GM19324 (cell line): ENCODE results near the gene CALML3.
"Not testable (repeated sequence)": the region's sequence is repeated elsewhere in the genome, so short reads cannot be mapped to it uniquely, and the experiment has no call there.

ENCODE experiments used
- ATAC-seq: cut with Tn5 transposase; IDR thresholded peaks from one replicate; pipeline ENCODE4 v1.9.1; 2021; ENCODE audit warnings: mild to moderate bottlenecking, moderate library complexity; ENCODE audit not compliant: unreplicated experiment, low FRiP score

CALML3 gene

DNA sequence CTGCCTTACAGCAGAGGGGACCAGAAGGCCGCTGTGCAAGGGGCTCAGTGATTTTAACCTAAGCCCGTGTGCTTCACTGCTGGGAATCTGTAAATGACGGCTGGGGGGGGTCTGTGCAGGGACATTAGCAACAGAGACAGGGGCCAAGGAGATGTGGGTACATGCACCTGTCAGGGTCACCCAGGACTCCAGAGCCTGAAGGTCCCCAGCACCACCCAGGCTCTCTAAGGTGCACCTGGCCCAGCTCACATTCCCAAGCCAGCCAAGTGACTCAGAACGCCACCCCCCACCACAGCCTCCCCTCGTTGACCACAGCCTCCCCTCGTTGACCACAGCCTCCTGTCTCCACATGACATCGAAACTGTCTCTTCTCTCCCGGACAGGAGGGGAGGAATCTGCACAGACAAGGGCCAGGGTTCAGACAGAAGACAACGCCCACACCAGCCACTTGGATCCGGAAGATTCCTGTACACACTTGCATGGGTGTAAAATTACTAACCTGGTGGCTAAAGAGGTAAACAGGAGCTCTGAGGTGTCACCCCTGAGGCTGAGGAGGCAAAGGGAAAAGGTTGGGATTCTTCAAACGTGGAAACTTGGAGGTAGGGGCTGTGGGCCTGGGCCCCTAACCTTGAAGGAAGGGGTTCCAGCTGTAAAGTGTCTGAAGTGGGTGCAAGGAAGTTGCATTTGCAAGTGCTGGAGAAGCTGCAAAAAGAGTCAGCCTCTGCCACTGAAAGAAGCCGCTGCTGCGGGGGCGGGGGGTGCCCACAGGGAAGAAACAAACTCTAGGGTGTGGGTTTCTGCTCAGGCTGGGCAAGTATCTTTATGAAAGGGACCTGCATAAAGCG, 27.0 kb downstream of the CALML3 start:
- ATAC-seq: no peak

DNA sequence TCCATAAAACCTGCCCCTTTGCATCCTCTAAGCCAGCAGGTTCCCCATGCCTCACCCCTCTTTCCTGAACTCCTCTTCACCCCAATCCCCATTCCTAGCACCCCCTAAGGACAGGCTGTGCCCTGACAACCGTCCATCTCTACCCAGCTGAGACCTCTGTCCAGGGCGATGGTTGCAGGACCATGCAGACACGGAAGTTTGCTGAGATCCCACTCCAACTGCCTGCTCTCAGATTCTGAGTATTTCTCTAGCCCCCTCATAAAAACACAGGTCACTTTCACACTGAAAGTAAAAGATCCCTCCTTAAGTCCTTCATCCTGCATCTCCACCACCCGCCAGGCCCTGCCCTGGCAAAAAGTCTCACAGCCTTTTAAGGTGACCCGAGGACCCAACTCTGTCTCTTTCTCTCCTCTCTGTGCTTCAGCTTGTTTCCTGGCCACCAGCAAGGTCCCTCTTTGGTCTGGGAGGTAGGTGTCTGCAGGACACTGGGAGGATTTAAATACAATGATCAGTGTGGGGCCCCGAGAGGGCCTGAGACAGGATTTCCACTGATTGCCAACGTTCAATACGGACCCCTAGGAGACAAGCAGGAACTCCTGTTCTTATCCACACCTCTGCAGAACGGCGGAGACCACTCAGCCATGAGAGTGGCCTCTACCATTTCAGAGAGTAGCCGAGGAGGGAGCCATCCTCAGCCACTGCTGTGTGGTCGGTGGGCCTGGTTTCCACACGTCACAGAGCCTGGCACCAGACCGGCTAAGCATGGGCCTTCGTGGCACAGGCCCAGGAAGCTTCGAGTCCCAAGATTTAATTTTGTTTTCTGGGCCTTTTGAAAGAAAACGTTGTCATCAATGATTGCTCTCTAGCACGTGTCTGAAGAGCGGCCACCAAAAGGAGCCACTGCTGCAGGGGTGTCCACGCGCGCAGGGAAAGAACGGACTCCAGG, 27.9 kb downstream of the CALML3 start:
- ATAC-seq: no peak

DNA sequence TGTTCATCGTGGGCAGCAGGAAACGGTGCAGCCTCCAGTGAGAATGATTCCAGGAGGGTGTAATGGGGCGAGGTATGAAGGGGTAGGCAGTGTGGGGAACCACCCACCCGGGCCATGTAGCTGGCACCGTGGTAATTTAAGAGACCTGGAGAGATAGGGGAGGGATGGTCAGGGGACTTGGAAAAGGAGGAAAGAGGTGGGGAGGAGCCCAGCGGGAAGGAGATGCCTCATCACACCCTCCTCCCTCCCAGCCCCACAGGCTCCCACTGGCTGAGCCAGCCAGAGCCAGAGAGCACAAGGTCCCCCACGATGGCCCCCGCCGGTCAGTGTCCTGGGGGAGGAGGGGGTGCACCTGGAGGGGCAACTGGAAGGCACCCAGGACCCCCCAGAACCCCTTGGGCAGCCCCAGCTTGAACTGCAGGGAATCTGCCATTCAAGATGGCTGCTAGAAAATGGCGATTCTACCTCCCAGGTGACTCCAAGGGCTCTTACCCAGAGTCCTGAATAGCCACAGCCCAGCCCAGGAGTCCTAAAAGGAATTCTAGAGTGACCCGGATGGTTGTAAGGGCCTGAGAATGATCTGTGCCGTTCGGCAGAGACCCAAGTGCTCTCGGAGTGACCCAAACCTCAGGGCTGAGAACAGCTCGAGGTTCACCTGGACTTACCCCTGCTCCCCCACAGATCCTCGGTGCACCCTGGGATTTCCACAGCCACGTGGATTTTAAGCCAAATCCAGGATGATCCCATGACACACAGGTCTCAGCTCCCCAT, 28.8 kb downstream of the CALML3 start:
- no peak for ATAC-seq

DNA sequence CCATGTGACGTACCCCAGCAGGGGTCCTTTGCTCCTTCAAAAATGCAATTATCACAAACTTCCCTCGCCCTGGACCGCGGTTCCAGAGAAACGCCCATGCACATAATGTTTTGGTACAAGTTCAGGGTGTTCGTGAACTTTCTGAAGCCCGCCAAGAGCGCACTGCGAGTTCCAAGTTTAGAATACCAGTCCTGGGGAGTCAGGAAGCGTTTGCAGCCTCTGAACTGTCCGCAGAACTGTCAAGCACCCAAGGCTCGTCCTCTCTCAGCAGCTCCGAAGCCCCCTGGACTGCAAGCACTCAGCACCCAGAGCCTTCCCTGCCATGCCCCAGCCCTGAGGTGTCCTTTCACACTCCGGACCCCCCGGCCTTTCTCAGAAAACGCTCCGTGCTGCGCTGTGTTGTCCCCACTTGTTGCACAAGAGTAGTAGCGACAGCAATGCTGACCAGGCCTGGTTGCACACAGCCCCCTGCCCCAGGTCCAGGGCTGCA, 30.3 kb downstream of the CALML3 start:
- ATAC-seq: no peak

DNA sequence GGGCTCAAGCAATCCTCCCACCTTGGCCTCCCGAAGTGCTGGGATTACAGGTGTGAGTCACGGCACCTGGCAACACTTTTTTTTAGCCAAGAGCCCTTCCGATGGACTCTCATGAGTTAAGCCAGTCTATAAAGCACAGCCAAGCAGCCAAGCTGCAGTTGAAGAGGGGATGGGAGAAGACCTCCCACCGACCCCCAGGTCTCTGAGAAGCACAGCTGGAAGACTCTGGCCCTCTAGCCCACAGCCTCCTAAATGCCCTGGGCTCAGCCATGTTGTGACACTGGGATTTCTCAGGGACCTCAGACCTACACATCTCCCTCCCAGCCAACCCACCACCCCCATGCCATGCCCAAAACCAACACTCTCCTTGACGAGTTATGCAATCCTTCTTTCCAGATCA, 31.1 kb downstream of the CALML3 start:
- ATAC-seq: no peak

DNA sequence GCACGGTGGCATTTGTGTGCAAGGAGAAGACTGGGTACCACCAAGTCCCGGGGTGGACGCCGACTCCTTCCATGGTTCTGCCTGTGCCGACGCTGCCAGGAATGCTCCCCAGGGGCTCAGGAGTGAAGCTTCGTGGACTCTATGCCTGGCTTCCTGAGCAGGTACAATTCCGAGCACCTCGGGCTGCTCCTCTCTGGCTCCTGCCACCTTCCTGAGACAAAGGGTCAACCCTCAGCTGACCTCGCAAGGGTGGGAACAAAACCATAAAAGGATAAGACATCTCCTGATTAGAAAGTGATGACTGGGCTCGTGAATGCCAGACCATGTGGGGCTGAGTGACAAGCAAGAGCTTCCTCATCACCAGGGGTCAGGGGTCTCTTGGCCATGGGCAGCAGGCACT, 31.8 kb downstream of the CALML3 start:
- ATAC-seq: no peak

DNA sequence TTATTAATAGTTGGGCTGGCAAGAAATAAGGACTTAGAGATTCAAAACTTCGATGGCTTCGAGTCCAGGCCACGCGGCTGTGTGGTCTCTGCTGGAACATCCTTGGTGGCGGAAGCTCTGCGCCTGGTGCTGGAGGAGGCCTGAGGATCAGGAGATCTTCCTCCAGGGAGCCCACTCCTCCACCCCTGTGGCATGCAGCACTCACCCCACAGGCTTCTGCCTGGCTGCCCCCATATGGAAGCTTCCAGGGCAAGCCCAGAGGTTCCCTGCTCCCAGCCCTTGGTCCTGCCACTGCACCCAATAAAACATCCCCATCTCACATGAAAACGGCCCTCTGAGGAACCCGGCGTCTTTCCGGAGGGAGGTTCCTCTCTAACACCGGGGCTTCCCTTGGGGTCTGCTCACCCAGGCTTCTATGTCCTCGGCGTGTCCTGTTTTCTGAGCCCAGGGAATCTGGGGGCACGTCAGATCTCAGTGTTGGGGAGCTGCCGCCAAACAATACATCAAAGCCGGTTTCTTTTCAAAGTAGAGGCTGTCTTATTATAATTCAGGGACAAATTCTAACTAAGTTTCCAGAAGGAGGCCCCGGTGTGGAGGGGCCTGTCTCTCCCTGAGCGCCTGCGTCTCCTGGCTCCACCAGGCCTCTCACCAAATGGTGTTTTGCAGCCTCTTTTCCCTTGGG, 32.4 kb downstream of the CALML3 start:
- no peak for ATAC-seq

DNA sequence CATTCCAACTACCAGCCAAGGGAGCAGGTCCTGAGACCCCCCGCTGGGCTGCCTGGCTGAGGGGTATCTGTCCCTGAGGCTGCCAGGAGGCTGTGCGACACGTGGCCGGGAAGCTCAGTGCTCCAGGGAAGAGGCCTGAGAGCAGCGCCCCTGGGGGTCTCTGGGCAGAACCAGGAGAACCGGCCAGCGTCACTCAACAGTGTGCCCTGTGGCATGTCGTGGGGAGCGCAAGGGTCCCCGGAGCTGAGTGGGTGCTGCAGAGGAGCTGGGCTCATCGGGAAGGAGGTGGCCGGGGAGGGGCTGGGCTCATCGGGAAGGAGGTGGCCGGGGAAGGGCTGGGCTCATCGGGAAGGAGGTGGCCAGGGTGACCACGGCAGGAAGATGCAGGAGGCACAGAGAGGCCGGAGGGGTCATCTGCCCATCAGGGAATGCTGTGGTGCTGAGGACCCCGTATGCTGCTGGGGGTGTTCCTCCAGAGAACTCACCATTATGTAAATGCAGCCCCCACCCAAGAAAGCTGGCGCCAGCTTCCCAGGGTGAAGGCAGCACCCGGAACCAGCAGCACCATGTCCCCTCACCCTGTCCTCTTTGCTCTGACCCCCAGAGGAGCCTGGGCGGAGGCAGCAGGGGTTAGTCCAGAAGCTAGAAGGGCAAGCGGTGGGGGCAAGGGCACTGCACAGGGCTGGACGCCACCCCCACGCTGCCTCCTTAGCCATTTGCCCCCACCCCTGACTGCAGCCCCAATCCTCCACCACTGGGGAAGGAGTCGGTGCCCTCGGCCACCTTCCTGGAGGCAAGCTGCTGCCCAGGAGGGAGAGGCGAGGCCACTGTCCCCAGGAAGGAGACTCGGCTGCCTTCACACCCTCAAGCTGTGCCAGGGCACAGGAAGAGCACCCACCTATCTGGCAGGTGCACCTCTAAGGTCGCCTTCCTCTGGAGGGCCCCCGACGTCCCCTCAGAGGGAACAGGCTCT, 33.3 kb downstream of the CALML3 start:
- ATAC-seq: no peak

DNA sequence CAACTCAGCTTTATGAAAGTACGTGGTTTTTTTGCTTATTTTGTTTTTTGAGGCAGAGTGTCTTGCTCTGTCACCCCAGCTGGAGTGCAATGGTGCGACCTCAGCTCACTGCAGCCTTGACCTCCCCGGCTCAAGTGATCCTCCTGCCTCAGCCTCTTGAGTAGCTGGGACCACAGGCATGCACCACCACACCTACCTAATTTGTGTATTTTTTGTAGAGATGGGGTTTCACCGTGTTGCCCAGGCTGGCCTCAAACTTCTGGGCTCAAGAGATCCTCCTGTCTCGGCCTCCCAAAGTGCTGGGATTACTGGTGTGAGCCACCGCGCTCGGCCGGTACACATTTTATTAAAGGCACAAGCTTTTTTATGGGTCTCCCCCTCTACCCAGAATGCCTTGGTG, 34.3 kb downstream of the CALML3 start:
- ATAC-seq: not testable (repeated sequence)

DNA sequence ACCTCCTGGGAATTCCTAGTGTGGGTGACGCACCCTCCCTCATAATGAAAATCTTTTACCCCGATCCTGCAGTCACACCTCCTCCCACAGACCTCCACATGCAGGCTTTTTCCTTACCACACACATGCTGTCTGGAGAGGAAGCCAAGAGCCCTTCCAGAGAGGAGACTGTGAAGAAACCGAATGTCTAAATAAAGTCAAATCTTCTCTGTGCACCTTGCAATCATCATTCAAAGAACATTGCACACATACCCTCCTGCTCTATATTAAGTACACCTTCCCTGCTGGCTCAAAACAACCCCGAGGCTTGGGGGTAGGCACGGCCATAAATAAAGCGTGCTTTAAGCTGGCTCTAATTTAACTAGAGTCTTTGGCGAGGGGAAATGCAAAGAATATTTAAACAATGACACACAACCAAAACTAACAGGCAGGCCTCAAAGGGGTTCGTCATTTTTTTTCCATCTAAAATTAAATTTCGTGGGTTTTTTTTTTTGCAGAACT, 34.9 kb downstream of the CALML3 start:
- no peak for ATAC-seq

DNA sequence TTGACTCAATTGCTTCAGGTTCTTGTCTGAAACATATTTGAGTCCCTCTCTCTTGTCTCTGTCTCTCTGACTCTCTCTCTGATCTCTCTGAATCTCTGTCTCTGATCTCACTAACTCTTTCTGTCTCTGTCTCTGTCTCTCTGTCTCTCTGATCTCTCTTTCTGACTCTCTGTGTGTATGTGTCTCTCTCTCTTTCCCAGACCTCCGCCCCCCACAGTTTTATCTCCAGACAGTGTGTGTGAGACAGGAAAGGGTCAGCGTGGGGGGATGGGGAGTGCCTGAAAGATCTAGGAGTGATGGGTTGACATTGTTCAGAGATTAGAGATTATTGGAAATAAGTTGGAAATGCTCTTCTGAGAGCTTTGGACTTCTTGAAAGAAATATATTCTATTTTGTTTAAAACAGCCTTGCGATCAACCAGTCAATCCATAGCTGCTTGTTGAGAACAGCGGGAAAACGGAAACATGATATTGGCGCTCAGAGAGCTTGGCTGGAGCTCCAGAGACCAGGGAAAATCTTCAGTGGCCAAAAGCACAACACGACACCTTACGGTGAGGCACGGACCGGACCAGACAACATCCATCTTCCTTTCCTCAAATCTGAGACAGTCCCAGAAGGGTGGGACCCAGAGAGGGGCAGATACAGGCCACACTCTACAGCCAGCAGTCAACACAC, 35.5 kb downstream of the CALML3 start:
- no peak for ATAC-seq

DNA sequence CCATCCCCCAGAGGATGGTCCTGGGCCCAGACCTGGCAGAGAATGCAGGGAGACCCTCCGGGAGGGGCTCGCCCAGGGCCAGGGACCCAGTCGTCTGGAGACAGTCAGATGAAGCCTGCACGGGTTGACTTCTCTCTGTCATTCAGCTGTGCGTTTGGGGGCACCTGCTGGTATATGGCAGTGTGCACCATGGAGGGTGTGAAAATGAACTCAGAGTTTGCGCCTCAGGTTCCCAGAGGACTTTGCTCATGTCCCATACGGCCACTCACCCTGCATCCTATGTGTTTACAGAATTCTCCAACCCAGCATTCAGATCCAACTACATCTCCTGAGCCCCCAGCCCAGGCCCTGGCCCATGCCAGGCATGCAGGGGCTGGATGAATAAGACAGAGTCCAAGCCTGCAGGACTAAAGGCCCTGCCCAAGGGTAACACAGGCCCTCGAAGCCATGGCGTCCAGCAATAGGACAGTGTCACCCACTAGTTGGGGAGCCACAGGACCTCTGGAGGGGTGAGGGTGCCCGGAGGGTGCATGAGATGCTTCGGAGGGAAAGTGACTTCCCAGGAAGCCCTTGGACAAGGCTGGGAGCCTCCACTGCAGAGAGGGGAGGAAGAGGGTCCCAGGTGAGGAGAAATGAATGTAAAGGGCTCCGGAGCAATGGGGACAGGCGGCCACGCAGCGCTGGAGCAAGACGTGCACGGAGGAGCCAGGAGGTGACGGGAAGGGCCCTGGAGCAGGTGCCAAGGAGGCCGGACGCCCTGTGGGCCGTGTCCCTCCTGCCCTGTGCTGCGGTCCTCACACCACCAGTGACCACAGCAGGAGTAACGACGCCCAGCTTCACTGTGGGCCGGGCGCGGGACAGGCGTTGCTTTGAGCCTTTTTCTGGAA, 36.3 kb downstream of the CALML3 start:
- no peak for ATAC-seq

DNA sequence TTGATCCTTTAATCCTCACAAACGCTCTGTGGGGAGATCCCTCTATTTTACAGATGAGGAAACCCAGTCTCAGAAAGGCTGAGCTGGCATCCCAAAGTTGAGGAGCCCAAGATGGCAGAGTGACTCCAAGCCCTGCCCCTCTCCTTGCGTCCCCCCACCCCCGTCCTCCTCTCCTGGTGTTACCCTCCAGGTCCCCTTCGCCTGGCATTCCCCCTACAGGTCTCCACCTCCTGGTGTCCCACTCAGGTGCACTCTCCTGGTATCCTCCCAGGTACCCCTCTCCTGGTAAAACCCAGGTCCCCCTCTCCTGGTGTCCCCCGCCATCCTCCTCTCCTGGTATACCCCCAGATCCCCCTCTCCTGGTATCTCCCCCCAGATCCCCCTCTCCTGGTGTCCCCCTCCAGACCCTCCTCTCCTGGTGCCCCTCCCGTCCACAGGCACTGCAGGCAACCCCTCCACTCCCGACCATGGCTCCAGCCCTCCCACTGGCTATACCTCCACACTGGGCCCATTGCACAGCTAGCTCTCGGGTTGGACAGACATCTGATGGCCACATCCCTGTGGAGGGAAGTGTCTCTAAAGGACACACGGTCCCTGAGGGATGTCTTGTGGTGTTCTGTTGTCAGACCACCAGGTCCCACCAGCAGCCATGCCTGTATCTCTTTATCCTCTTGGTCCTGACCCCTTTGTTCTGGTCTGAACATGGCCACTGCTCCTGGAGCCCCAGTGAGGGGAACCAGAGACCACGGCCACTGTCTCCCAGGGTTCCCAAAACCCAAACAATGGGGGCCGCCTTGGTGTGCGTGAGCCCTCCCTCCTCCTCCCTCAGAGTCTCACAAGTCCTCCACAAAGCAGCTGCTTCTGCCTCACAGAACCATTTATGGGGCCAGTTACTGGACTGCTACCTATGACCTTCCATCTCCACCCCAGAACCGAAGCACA, 37.2 kb downstream of the CALML3 start:
- ATAC-seq: no peak

DNA sequence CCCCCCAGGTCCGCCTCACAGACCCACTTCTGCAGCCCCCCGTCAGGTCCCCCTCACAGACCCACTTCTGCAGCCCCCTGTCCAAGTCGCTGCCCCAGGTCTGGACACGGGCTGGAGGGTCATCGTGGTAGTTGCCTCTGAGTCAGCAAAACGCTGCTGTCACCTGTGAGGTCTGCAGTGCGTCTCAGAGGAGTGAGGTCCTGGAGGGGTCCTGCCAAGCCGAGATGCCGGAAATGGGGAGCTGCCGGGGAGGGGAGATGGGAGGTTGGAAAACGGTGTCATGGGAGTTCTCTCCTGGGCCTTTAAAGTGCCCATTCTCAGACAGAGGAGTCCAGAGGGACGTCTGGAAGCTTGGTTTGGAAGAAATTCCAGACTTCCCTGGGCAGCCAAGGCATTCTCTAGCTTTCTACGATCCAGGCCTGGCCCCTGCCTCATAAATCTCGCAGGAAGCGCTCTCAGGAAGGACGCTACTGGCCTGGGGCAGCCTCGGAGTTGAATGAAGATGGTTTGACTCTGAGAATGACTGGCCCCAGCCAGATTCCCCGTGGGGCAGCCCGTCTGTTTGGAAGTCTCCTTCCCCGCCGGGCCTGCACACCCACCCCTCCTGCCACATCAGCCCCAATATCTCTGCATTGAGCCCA, 38.7 kb downstream of the CALML3 start:
- ATAC-seq: no peak

DNA sequence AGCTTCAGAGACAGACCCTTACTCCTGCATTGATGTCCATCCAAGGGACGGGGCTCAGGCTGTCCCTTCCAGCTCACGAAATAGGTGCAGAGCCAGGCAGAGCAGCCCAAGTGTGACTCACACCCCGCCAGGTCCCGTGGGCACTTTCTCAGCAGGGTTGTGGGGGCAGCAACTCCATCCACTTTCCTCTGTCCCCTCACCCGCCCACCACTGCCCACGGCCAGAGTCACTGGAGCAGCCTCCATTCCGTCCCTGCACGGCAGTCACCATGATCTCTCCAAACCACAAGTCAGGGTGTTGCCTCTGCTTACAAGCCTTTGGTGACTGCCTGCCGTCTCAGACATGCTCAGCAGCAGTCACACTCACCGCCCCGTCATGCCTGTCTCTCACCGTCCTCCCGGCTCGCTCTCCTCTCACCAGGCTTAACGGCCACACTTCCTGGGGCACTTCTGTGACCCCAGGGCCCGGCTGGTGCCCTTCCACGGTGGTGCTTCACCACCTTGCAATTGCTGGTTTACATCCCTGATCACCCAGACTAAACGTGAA, 39.3 kb downstream of the CALML3 start:
- no peak for ATAC-seq
